ENCODE measurements around the gene SPATA20. TPM values are rescaled to one million over a fixed set of nuclear protein-coding genes. Genes with fewer than 3 reads are reported as not detected.

The SPATA20 gene
- total RNA-seq, 1 donor from 2014 or later: 16.8 TPM

GRCh38 chr17:50603340-50603739 is 56.4 kb downstream of the SPATA20 start:
- ATAC-seq: no peak

GRCh38 chr17:50604513-50604912 is 57.5 kb downstream of the SPATA20 start:
- peak; percentile 41 for ATAC-seq

DNA sequence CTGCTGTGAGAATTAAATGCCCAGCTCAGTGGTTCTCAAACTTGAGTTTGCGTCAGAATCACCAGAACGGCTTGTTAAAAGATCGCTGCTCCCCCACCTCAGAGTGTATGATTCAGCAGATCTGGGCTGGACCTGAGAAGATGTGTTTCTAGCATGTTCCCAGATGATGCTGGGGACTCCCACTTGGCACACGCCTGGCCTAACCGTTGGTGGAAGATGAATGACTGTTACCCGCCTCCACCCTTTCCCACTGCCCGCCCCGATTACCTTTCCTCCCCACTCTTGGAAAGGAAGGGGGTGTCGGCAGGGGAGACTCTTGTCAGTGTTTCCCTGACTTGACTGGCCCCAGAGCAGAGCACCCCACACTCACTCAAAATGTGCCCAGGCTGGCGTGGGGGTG is 58.5 kb downstream of the SPATA20 start:
- ATAC-seq: no peak

Other genes starting within 250 kb of the SPATA20 start
- 10.8 TPM for gene XYLT2, start 201.0 kb upstream of the SPATA20 start, total RNA-seq
- gene MRPL27, start 174.0 kb upstream of the SPATA20 start, total RNA-seq: 64.7 TPM
- 2.4 TPM for gene EME1, start 173.9 kb upstream of the SPATA20 start, total RNA-seq
- 68.2 TPM for gene LRRC59, start 149.7 kb upstream of the SPATA20 start, total RNA-seq
- gene ACSF2, start 121.0 kb upstream of the SPATA20 start, total RNA-seq: 15.1 TPM
- not detected for gene CHAD, start 78.3 kb upstream of the SPATA20 start, total RNA-seq
- 10.8 TPM for gene RSAD1, start 68.3 kb upstream of the SPATA20 start, total RNA-seq
- 0.40 TPM for gene MYCBPAP, start 38.7 kb upstream of the SPATA20 start, total RNA-seq
- gene EPN3, start 14.4 kb upstream of the SPATA20 start, total RNA-seq: 38.5 TPM
- 0.08 TPM for gene CACNA1G, start 13.5 kb downstream of the SPATA20 start, total RNA-seq
- 17.6 TPM for gene ABCC3, start 87.7 kb downstream of the SPATA20 start, total RNA-seq
- gene ANKRD40, start 160.7 kb downstream of the SPATA20 start, total RNA-seq: 15.9 TPM
- gene LUC7L3, start 172.4 kb downstream of the SPATA20 start, total RNA-seq: 43.6 TPM
- not detected for gene ANKRD40CL, start 220.3 kb downstream of the SPATA20 start, total RNA-seq

Data from esophagus mucosa (tissue), 1 donor.